ENCODE data around the gene TMEFF1. TPM values are rescaled to one million over a fixed set of nuclear protein-coding genes. Genes with fewer than 3 reads are reported as not detected.

The TMEFF1 gene
- total RNA-seq, 1 donor from 2014 or later, result 103 TPM

- no peak overlapping the region for H3K4me3 ChIP-seq
- H3K27ac ChIP-seq, result peak overlapping the region; percentile 53
- peaks cover 10% of the 10 kb centered on the region for H3K9me3 Mint-ChIP-seq
- H3K4me1 Mint-ChIP-seq, result peaks cover 2% of the 10 kb centered on the region
- no peaks in the 10 kb centered on the region for H3K27me3 ChIP-seq
- no peaks in the 10 kb centered on the region for H3K9me3 ChIP-seq (ENCODE audit: low read depth)
- no peaks in the 10 kb centered on the region for H3K4me1 ChIP-seq
- H3F3A ChIP-seq (ENCODE audit: low read depth), result peaks cover 11% of the 10 kb centered on the region
- H3K4me2 ChIP-seq, result no peak overlapping the region
- no peak overlapping the region for H2AFZ ChIP-seq (replicated peaks)
- no peak overlapping the region for H3K4me3 Mint-ChIP-seq
- H3K79me2 ChIP-seq (ENCODE audit: low read depth), result peaks cover 58% of the 10 kb centered on the region
- H3K36me3 ChIP-seq, result peaks cover 19% of the 10 kb centered on the region
- peaks cover 36% of the 10 kb centered on the region for H3K36me3 Mint-ChIP-seq
- DNase-seq (ENCODE audit: low spot score), result no peak
- no peak overlapping the region for H3K27ac Mint-ChIP-seq
- peaks cover 2% of the 10 kb centered on the region for H3K27me3 Mint-ChIP-seq (ENCODE audit: insufficient read depth, low read depth)
- TF ChIP-seq CTCF (IDR thresholded peaks at IDR 0.05) (no peak), EZH2phosphoT487 (IDR thresholded peaks at IDR 0.05) (no peak), EZH2 (IDR thresholded peaks at IDR 0.05) (no peak)
- H4K20me1 ChIP-seq (ENCODE audit: low read depth), result peaks cover 4% of the 10 kb centered on the region
- H3K9ac ChIP-seq, result no peak overlapping the region
These were observed 61.5 kb downstream of the TMEFF1 start for GRCh38 chr9:100534401-100534800.

DNA sequence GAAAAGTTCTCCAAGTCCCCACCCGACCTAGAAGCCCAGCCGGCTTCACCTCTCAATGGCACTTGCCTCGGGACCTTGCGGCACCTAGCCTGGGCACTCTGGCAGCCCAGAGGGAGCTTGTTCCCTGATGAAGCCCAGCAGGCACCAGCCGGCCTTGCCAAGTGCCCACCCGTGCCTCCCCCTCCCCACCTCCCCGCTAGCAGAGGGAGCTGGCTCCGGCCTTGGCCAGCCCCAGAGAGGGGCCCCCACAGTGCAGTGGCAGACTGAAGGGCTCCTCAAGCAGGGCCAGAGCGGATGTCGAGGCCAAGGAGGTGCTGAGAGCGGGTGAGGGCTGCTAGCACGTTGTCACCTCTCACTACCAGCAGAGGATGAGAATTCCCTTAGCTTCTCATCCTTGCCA is 67.4 kb downstream of the TMEFF1 start:
- no peaks in the 10 kb centered on the region for H3K27me3 ChIP-seq
- H3K4me2 ChIP-seq, result no peak overlapping the region
- Mint-ChIP-seq H3K36me3 (peaks cover 70% of the 10 kb centered on the region), H3K4me1 (no peaks in the 10 kb centered on the region), H3K27ac (no peak overlapping the region), H3K4me3 (no peak overlapping the region), H3K9me3 (peaks cover 39% of the 10 kb centered on the region), H3K27me3 (ENCODE audit: insufficient read depth, low read depth) (no peaks in the 10 kb centered on the region)
- DNase-seq (ENCODE audit: low spot score), result no peak
- H3K27ac ChIP-seq, result no peak overlapping the region
- H3K4me1 ChIP-seq, result no peaks in the 10 kb centered on the region
- no peak overlapping the region for H3K4me3 ChIP-seq
- H3K79me2 ChIP-seq (ENCODE audit: low read depth), result peaks cover 99% of the 10 kb centered on the region
- TF ChIP-seq CTCF (IDR thresholded peaks at IDR 0.05), result no peak
- TF ChIP-seq EZH2 (IDR thresholded peaks at IDR 0.05), result no peak
- TF ChIP-seq EZH2phosphoT487 (IDR thresholded peaks at IDR 0.05), result no peak
- no peak overlapping the region for H2AFZ ChIP-seq (replicated peaks)
- no peak overlapping the region for H3K9ac ChIP-seq
- H4K20me1 ChIP-seq (ENCODE audit: low read depth), result peaks cover 4% of the 10 kb centered on the region
- H3K36me3 ChIP-seq, result peaks cover 44% of the 10 kb centered on the region
- H3K9me3 ChIP-seq (ENCODE audit: low read depth), result peaks cover 10% of the 10 kb centered on the region
- no peaks in the 10 kb centered on the region for H3F3A ChIP-seq (ENCODE audit: low read depth)

DNA sequence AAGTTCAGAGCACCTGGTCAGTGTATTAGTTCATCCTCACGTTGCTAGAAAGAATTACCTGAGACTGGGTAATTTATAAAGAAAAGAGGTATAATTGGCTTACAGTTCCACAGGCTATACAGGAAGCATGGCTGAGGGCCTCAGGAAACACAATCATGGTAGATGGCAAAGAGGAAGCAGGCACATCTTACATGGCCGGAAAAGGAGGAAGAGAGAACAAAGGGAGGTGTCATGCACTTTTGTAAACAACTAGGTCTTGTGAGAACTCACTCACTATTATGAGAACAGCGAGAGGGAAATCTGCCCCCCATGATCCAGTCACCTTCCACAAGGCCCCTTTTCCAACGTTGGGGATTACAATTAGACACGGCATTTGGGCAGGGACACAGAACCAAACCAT is 76.1 kb downstream of the TMEFF1 start:
- Histone ChIP-seq H3K79me2 (ENCODE audit: low read depth) (peaks cover 63% of the 10 kb centered on the region), H2AFZ (replicated peaks) (no peak overlapping the region), H3F3A (ENCODE audit: low read depth) (peaks cover 7% of the 10 kb centered on the region), H3K9me3 (ENCODE audit: low read depth) (no peaks in the 10 kb centered on the region), H4K20me1 (ENCODE audit: low read depth) (peaks cover 6% of the 10 kb centered on the region), H3K9ac (no peak overlapping the region), H3K4me3 (no peak overlapping the region), H3K27ac (no peak overlapping the region), H3K4me2 (no peak overlapping the region), H3K4me1 (no peaks in the 10 kb centered on the region), H3K27me3 (no peaks in the 10 kb centered on the region), H3K36me3 (peaks cover 50% of the 10 kb centered on the region)
- H3K27ac Mint-ChIP-seq, result no peak overlapping the region
- no peaks in the 10 kb centered on the region for H3K27me3 Mint-ChIP-seq (ENCODE audit: insufficient read depth, low read depth)
- no peak for DNase-seq (ENCODE audit: low spot score)
- no peaks in the 10 kb centered on the region for H3K4me1 Mint-ChIP-seq
- peaks cover 54% of the 10 kb centered on the region for H3K36me3 Mint-ChIP-seq
- H3K4me3 Mint-ChIP-seq, result no peak overlapping the region
- TF ChIP-seq CTCF (IDR thresholded peaks at IDR 0.05) (no peak), EZH2phosphoT487 (IDR thresholded peaks at IDR 0.05) (no peak), EZH2 (IDR thresholded peaks at IDR 0.05) (no peak)
- H3K9me3 Mint-ChIP-seq, result peaks cover 26% of the 10 kb centered on the region
